Colonic mucosa (tissue), 4 donors: ENCODE results near the gene IFRD1. TPM values are rescaled to one million over a fixed set of nuclear protein-coding genes. Genes with fewer than 3 reads are reported as not detected.

Experiments
- DNase-seq: peaks from one replicate; pipeline ENCODE4 v3.0.0-alpha.2; 2020
- H3K27ac ChIP-seq: fragments of 200-600 bp; one replicate; pipeline ENCODE4 v1.8.0; 2021
- H3K27me3 ChIP-seq: fragments of 200-600 bp; one replicate; pipeline ENCODE4 v1.8.0; 2021
- H3K36me3 ChIP-seq: fragments of 200-600 bp; one replicate; pipeline ENCODE4 v1.8.0; 2021
- H3K4me1 ChIP-seq: fragments of 200-600 bp; one replicate; pipeline ENCODE4 v1.8.0; 2021; ENCODE audit warnings: mild to moderate bottlenecking
- H3K4me3 ChIP-seq: fragments of 200-600 bp; one replicate; pipeline ENCODE4 v1.8.0; 2021
- H3K9ac ChIP-seq, 2 donors: one replicate each; pipeline ENCODE4 v1.7.0; 2013; ENCODE audit warnings: control low read depth in 2 of 2, low read depth in 2 of 2, low read length in 2 of 2
- H3K9me3 ChIP-seq: fragments of 200-600 bp; one replicate; pipeline ENCODE4 v1.8.0; 2021
- intact Hi-C: fragments of 100-400 bp; cut with DNase I; formaldehyde crosslinking; loops from one replicate; pipeline ENCODE4 v1.14.1; 2022
- total RNA-seq, 2 donors: library from RNA; stranded (reverse); fragmentation: NEBNext Ultra II Directional in 1 of 2; extraction: Animal tissue kit (Norgen Biotek cat#: 25700) in 1 of 2; gene quantifications; one replicate each; pipeline ENCODE4 v1.2.1, GENCODE V29; 2021
- TF ChIP-seq, protein P1 (sequence below): fragments of 200-600 bp; IDR thresholded peaks from one replicate; pipeline ENCODE4 v1.8.0; 2022; ENCODE audit warnings: antibody characterized with exemption, mild to moderate bottlenecking
- donor health status: healthy.
- donor health status: DM: no; HTN: no; CAD: no.
- donor health status: DM: no; HTN: no; CAD: no.

Gene IFRD1
- total RNA-seq, 2 donors from 2014 or later: 35.9 to 41.0 TPM

DNA sequence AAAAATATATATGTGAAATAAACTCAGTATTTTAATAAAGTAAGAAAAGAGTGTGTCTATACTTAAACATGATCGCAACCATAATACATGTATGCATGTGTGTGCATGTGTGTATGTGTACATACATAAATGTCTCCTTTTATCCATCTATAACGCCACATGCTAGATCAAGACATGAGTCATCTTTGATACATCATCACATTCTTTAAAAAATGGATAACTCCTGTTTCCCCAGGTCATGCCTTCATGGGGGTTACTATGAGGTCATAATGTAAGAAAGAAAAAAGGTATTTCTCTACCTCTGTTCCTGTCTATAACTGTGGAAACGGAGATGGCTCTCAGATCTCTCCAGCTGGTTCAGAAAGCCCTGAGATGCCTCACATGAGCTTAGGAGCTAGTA is 71.7 kb downstream of the IFRD1 start:
- no peak for DNase-seq
- Histone ChIP-seq H3K4me3 (no peak overlapping the region), H3K27ac (no peak overlapping the region), H3K4me1 (no peaks in the 10 kb centered on the region), H3K27me3 (no peaks in the 10 kb centered on the region), H3K9me3 (no peaks in the 10 kb centered on the region), H3K9ac (no peak overlapping the region), H3K36me3 (no peaks in the 10 kb centered on the region)
- TF ChIP-seq, protein P1, sequence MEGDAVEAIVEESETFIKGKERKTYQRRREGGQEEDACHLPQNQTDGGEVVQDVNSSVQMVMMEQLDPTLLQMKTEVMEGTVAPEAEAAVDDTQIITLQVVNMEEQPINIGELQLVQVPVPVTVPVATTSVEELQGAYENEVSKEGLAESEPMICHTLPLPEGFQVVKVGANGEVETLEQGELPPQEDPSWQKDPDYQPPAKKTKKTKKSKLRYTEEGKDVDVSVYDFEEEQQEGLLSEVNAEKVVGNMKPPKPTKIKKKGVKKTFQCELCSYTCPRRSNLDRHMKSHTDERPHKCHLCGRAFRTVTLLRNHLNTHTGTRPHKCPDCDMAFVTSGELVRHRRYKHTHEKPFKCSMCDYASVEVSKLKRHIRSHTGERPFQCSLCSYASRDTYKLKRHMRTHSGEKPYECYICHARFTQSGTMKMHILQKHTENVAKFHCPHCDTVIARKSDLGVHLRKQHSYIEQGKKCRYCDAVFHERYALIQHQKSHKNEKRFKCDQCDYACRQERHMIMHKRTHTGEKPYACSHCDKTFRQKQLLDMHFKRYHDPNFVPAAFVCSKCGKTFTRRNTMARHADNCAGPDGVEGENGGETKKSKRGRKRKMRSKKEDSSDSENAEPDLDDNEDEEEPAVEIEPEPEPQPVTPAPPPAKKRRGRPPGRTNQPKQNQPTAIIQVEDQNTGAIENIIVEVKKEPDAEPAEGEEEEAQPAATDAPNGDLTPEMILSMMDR: no peak
- intact Hi-C loops: no loop called here

DNA sequence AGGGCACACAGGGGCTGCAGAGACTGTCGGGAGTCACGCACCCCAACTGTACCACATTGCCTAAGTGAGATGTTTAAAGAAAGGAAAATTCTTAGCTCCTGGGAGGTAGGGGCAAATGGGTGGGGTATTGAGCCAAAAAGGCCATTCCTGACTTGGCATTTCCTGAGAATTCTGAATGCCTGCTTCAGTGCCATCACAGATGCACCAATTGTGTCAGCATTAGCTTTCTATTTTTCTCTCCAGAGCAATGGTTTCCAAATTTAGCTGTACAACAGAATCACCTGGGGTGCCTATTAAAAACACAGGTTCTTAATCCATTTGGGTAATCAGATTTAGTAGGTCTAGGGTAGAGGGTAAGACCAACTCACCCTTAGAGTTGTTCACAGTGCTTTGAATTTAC is 73.6 kb downstream of the IFRD1 start:
- Histone ChIP-seq H3K27ac (no peak overlapping the region), H3K4me1 (no peaks in the 10 kb centered on the region), H3K36me3 (no peaks in the 10 kb centered on the region), H3K27me3 (no peaks in the 10 kb centered on the region), H3K9ac (no peak overlapping the region), H3K9me3 (no peaks in the 10 kb centered on the region), H3K4me3 (no peak overlapping the region)
- intact Hi-C loops: no loop called here
- TF ChIP-seq, protein P1: no peak
- DNase-seq: no peak

Other genes starting within 250 kb of the IFRD1 start
- 10 to 100 TPM in 1 of 2 donors, 1 to 10 TPM in 1; 6.5 to 11.1 TPM for gene DOCK4, start 244.1 kb upstream of the IFRD1 start, total RNA-seq
- gene ZNF277, start 243.8 kb upstream of the IFRD1 start, total RNA-seq: 10 to 100 TPM; 14.1 to 27.4 TPM
- 1 to 10 TPM; 2.0 to 2.3 TPM for gene LSMEM1, start 30.5 kb downstream of the IFRD1 start, total RNA-seq